DMS79 treated with DMSO at 0.1 percent for 48 hours (cell line): Measurements from ENCODE around the gene CYP2S1.

Source experiments
- DNase-seq: peaks from one replicate; lab custom pipeline; 2025; lab: John Stamatoyannopoulos, UW

CYP2S1 gene

DNA sequence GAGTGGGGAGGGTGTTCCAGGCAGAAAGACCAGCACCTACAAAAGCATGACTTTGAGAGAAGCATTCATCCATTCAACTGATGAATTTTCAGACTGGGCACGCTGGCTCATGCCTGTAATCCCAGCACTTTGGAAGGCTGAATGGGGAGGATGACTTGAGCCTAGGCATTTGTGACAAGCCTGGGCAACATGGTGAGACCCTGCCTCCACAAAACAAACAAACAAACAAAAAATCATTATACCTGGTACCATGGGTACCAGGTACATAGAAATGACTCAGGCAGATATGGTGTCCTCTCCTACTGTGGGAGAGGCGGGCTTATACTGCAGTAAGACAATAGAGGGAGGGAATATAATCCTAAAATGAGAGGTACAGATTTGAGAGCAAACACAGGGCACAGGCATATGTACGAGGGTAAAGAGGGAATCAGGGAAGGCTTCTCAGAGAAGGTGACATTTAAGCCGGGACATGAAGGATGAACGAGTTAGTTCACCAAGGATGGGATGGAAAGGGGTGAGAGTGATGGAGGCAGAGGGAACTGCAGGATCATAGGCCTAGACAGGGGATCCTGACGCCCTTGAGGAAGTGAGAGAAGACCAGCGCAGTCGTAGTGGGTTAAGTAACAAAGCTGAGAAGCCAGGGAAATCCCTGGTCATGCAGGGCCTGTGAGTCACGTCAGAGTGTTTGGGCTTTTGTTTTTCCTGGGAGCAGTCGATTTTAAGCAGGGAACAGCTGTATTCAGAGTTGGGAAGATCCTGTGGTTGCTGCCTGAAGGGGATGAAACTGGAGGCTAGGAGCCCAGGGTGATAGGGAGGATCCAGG is 2.9 kb downstream of the CYP2S1 start:
- DNase-seq: no peak

DNA sequence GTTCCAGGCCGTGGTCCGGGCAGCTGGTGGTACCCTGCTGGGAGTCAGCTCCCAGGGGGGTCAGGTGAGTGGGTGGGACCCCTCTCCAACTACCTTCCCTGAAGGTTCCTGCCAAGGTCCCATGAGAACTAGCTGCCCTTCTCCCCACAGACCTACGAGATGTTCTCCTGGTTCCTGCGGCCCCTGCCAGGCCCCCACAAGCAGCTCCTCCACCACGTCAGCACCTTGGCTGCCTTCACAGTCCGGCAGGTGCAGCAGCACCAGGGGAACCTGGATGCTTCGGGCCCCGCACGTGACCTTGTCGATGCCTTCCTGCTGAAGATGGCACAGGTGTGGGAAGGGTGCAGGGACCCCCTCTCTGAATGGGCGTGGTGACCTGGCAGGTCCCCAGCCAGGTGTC is 5.5 kb downstream of the CYP2S1 start:
- DNase-seq: no peak

DNA sequence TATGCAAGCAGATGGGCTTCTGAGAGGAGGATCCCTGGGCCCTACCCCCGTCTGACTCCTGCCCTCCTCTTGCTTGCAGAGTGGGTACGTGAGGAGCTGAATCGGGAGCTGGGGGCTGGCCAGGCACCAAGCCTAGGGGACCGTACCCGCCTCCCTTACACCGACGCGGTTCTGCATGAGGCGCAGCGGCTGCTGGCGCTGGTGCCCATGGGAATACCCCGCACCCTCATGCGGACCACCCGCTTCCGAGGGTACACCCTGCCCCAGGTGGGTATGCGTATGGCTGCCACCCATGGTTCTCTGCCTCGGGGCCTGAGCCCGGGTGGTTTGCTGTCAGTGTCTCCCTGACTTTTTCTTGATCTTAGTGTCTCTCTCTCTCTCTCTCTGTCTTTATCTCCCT is 10.4 kb downstream of the CYP2S1 start:
- DNase-seq: no peak

DNA sequence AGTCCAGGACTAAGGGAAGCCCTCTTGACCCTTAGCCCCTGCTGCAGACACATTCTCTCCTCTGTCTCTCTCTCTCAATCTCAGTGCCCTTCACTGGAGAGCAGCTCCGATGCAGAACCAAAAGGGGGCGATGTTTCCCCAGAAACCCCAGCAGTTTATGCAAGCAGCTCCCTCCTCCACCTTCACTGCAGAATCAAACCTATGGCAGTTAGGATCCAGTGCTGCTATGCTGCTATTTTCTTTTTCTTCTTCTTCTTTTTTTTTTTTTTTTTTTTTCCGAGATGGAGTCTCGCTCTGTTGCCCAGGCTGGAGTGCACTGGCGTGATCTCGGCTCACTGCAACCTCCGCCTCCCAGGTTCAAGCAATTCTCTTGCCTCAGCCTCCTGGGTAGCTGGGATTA is 11.3 kb downstream of the CYP2S1 start:
- DNase-seq: peak; percentile 36

DNA sequence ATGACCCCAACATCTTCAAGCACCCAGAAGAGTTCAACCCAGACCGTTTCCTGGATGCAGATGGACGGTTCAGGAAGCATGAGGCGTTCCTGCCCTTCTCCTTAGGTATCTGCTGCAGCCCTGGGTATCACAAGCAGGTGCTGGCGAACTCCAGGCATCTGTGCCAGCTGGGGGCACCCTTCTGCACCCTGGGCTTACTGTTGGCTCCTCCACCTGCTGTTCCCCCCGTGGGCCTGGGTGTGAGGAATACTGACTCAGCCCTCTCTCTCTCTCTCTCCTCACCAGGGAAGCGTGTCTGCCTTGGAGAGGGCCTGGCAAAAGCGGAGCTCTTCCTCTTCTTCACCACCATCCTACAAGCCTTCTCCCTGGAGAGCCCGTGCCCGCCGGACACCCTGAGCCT is 13.0 kb downstream of the CYP2S1 start:
- no peak for DNase-seq

DNA sequence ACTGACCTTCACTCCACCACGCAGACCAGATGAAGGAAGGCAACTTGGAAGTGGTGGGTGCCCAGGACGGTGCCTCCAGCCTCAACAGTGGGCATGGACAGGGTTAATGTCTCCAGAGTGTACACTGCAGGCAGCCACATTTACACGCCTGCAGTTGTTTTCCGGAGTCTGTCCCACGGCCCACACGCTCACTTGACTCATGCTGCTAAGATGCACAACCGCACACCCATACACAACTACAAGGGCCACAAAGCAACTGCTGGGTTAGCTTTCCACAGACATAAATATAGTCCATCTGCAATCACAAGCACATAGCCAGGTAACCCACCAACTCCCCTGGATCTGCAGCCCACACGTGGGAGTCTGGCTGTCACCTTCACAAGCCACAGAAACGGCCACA is 13.4 kb downstream of the CYP2S1 start:
- no peak for DNase-seq

DNA sequence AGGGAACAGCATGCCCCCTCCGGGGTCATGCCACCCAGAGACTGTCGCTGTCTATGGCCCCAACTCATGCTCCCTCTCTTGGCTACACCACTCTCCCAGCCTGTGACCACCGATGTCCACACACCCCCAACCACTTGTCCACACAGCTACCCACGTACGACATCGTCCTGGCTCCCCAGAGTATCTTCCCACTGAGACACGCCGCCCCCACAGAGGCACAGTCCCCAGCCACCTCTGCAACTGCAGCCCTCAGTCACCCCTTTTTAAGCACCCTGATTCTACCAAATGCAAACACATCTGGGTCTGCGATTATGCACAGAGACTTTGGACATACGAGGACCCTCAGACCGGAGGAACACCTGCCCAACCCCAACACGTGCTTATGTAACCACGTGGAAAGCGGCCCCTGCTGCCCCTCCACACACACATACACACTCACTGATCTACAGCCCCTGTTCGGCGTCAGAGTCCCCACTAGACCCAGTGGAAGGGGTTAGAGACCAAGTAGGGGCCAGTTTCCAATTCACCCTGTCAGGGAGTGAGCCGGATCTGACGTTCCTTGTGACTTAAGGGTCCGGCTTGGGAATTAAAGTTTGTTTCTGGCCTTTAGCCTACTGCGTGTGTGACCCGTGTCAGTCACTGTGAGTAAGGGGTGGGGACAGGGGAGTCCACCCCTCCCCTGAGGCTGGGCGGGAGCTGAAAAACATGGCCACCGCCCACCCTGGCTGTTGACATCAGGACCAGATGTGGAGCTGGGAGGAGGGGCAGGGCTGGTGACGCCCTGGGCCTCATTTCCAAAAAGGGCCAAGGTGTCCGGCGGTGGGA is 14.1 kb downstream of the CYP2S1 start:
- no peak for DNase-seq

DNA sequence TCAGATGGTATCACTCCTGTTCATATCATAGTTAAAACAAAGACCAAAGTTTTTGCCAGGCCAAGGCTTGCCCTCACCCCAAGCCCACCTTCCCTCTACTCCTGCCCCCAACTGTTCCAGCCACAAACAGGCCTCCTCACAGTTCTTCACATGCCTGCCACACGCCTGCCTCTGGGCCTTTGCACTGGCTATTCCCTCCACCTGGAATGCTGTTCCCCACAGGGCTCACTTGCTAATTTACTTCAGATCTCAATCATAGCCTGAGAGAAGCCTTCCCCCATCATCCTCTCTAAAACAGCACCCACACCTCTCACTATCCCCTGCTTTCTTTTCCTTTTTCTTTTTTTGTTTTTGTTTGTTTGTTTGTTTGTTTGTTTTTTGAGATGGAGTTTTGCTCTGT is 21.1 kb downstream of the CYP2S1 start:
- no peak for DNase-seq

DNA sequence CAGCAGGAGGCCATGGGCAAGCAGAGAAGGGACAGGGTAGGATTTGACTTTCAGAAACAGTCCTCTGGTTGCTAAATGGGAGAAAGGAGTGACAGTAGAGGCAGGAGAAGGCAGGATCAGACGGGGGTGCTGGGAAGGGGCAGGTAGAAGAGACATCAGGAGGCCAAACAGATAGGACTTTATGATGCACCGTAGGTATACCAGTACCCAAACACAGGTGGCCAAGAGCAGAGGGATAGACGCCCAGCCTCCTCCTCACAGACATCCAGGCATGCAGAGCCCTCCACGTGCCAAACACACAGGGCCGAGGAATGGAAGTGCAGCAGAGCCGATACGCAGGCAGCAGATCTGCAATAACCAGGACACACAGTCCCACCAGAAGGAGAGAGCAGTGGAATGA is 24.7 kb downstream of the CYP2S1 start:
- DNase-seq: no peak

DNA sequence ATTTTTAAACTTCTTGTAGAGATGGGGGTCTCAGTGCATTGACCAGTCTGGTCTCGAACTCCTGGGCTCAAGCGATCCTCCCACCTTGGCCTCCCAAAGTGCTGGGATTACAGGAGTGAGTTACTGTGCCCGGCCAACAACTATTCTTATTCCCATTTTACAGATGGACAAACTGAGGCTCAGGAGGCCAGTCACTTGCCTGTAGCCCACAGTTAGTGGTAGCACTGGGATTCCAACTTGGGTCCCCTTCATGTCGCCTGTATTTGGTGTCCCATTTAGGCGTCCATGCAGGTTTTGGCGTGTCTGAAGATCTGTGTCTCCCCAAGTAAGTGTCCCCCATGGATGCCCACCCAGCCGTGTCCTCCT is 25.2 kb downstream of the CYP2S1 start:
- no peak for DNase-seq

DNA sequence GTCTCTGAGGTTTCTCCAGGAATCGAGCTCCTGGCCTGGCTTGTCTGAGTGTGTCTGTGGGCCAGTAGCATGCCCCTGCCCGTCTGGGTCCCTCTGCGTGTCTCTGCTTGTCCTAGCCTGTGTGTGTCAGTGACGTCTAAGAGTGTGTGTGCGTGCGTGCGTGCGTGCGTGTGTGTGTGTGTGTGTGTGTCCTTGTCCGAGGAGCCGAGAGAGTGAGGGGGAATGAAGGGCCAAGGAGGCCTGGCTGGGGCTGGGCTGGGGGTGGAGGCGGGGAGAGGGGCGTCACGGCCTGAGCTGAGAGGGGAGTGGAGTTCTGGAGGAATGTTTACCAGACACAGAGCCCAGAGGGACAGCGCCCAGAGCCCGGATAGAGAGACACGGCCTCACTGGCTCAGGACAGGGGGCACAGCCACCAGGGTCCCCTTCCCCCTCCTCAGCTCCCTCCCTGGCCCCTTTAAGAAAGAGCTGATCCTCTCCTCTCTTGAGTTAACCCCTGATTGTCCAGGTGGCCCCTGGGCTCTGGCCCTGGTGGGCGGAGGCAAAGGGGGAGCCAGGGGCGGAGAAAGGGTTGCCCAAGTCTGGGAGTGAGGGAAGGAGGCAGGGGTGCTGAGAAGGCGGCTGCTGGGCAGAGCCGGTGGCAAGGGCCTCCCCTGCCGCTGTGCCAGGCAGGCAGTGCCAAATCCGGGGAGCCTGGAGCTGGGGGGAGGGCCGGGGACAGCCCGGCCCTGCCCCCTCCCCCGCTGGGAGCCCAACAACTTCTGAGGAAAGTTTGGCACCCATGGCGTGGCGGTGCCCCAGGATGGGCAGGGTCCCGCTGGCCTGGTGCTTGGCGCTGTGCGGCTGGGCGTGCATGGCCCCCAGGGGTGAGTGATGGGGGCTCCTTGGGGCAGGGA is 25.8 kb downstream of the CYP2S1 start, which contains the start of gene AXL:
Gene AXL (plus strand): TSS at position 609 of the 893 bp plus-strand sequence. CDS start 170 bp downstream, at position 779.
- no peak for DNase-seq

DNA sequence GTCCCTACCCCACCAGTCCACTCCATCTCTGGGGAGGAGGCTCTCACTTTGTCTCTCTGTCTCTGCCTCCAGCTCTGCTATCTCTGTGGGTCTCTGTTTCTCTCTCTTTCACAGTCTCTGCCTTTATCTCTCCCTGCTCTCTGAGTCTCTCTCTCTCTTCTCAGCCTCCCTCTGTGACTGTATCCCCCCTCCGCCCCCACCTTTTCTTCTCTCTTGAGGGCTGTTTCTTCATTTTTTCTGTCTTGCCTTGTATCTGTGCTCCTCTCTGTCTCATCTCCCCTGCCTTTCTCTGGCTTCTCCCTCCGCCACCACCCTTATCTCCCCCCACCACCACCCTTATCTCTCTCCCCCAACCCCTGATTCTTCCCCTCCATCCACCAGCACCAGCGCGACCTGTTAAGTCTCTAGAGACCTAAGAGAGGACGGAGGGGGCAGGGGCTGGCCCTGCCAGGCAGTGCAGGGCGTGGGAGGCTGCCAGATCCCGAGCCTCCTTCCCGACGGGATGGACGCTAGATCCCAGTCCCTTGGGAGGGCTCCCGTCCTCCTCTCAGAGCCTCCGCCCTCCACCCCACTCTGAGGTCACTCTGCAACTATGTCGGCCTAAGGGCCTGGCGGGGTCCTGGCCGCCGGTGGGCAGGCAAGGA is 27.0 kb downstream of the CYP2S1 start:
- DNase-seq: no peak

DNA sequence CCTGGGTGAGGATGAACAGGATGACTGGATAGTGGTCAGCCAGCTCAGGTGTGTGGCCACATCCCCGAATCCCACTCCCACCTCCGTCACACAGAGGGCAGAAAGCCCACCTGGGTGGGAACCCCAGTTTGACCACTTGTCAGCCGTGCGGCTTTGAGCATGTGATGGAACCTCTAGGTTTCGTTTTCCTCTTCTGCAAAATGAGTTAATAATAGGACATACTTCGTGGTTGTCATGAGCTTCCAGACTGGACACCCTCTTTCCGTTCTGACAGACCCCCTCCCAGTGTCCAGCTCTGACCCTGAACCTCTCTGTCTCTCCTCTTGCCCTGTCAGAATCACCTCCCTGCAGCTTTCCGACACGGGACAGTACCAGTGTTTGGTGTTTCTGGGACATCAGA is 27.8 kb downstream of the CYP2S1 start:
- no peak for DNase-seq

DNA sequence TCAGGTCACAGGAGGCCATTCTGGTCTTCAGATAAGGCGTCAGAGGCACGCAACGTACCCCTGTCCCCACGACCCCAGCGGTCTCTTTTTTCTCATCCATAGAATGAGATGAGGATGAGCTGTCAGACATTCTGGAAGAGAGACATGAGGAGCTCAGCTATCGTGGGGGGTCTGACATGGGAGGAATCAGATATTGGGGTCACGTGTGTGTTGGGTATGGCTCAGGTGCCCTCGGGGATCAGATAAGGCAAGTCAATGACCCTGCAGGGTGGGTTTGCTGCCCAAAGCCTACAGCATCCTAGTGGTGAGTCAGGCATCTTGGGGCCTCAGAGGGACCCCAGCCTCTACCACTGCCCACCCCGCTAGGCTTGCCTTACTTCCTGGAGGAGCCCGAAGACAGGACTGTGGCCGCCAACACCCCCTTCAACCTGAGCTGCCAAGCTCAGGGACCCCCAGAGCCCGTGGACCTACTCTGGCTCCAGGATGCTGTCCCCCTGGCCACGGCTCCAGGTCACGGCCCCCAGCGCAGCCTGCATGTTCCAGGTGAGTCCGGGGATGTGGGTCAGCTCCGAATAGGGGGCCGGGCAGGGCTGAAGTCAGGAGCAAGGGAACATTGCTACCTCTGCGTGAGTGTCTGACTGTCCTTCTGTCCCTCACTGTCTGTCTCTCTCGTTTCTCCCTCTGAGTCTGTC is 28.6 kb downstream of the CYP2S1 start:
- DNase-seq: no peak

DNA sequence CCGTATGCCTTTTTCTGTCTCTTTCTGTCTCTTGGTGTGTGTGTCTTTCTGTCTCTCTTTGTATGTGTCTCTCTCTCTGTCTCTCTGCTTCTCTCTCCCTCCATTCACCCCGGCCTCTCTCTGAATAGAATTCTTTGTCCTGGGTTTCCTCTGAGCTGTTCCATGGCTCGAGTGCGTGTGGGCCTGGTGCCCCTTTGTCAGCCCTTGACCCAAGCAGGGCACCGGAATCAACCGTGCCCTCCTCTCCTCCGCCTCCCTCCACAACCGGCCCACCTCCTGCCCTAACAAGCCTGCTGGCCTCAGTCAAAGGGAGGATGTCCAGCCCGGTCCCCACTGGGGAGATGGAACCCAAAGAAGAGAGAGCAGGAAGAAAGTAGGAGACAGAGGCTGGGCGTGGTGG is 29.2 kb downstream of the CYP2S1 start:
- DNase-seq: no peak

DNA sequence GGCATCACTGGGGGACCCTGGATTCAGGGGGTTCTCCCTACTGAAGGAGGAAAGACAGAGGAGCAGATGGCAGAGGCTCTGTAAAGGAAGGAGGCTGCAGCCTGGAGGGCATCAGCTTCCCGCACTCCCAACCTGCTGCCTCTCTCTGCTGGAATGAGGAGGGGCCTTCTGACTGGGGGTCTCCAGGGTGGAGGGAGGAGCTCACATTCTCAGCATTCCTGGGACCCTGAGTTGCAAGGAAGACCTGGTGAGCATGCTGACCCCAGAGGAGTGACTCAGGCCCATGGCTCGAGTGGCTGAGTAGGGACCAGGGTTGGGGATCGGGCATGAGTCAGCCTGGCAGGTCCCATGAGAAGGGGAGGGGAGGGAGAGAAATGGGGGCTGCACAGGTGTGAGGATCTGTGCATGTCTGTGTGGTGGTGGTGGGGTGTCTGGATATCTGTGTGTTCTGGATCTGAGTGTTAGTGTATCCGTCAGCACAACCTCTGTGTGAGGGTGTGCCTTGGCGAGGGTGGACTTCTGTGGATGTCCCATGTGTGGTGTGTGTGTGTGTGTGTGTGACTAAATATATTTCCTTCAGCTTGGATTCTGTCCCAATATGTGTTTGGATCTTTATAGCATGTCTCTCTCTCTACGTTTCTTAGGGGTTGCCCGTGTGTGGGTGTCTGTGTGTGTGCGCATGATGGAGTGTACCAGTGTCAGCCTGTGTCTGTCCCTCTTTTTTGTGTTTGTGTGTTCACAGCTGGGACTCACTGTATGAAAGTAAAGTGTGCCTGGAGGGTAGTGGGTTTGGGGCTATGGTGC is 30.6 kb downstream of the CYP2S1 start:
- DNase-seq: no peak

DNA sequence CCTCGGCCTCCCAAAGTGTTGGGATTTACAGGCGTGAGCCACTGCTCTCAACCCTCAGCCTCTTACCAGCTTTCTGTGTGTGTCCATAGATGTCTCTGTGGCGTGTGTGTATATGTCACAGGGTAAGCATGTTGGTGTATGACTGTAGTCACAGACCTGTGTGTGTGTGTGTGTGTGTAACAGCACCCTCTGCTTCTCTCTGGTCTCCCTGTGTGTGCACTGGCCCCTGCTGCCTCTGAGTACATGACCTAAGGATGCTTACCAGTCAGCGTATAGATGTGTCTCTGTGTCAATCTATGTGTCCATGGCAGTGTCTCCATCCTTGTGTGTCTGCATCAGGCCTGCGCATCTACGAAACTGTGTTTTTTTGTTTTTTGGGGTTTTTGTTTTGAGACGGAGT is 31.6 kb downstream of the CYP2S1 start:
- DNase-seq: no peak

DNA sequence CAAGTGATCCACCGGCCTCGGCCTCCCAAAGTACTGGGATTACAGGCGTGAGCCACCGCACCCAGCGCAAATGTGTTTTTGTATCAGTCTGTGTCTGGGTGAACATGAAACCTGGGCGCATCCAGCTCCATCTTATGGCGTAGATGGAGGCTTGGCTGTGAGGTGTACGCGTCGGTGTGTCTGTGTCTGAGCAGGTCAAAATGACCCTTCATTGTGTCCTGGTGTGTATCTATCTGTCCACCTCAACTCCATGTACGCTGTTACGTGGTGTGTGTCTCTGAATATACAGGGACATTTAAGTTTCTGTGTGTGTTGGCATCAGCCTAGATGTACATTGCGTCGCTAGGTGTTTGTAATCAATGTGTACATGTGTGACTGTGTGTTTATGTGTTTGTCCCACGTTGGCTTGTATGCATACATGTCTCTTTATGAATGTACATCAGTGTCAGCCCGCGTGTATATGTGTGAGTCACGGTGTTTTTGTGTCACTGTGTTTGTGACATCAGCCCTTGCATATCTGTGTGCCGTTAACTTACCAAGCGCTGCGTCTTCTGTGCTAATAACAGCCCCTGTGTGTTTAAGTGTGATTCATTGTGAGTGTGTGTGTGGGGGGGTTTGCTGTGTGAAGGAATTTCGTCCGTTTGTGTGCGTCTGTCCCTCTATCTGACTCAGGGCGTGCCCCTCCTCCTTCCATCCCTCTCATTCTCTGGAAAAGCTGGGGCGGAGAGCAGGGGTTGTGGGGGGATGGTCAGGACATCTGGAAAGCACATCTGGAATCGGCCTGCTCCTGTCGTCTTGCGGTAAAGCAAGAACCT is 32.4 kb downstream of the CYP2S1 start:
- no peak for DNase-seq

DNA sequence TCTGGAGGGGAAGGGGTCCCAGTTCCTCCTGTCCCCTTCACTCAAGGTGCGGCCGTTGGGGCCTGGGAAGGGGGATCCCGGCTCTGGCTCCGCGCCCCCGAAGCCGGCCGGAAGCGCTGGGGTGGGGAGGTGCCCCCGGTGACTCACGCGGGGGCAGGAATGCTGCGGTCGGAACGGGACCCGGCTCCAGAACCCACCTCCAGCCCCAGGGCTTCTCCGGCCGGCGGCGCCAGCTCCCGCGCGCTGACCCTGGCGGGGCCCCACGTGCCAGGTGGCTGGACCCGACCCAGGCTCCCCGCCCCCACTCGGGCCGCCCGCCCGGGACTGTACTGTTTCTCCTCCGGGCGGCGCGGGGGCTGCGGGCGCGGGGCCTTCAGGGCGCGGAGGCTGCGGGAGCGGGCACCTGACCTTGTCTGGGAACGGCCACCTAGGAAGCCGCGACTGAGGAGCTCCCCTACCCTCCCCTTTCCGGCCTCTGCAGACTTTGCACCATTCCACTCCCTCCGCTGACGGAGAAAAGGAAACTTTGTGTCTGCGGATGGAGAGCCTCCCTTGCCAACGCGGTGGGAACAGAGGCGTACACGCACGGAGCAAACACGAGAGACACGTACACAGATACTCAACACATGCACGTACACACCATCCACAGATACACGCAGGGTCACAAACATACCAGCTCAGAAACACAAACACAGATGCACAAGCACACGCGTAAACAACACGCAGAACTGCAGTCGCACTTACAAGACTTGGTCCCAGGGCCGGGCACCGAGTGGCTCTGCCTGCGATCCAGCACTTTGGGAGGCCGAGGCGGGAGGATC is 33.2 kb downstream of the CYP2S1 start:
- DNase-seq: no peak
